Measurements from ENCODE around the gene SERPINE2. TPM values are rescaled to one million over a fixed set of nuclear protein-coding genes. Genes with fewer than 3 reads are reported as not detected.
A peak's percentile ranks its signal among the peaks of the same experiment; 100 is the strongest.

Gene SERPINE2
- total RNA-seq, 2 donors from 2014 or later: 14.9 to 52.8 TPM

- peak; percentile 62 to 74 for ATAC-seq
- peak; percentile 60 for DNase-seq
- intact Hi-C loops (cut with DNase I): loop anchor here (1.0 to 10.0 kb wide), 4 partner anchors 291 to 784 kb away; no protein-coding TSS in a partner anchor
Measured at GRCh38 chr2:223993634-223994232, 45.4 kb downstream of the SERPINE2 start.

- DNase-seq (no peak), ATAC-seq (no peak)
- intact Hi-C loops (cut with DNase I): loop anchor here (5.0 to 10.0 kb wide), 3 partner anchors 296 to 786 kb away; no protein-coding TSS in a partner anchor
Measured at GRCh38 chr2:223991611-223992010, 47.5 kb downstream of the SERPINE2 start.

GRCh38 chr2:223989856-223990232, 49.2 kb downstream of the SERPINE2 start:
- intact Hi-C loops (cut with DNase I): loop anchor here (5.0 to 10.0 kb wide), 3 partner anchors 297 to 787 kb away; no protein-coding TSS in a partner anchor
- DNase-seq: no peak
- peak in 1 of 2 donors; percentile 50 for ATAC-seq

DNA sequence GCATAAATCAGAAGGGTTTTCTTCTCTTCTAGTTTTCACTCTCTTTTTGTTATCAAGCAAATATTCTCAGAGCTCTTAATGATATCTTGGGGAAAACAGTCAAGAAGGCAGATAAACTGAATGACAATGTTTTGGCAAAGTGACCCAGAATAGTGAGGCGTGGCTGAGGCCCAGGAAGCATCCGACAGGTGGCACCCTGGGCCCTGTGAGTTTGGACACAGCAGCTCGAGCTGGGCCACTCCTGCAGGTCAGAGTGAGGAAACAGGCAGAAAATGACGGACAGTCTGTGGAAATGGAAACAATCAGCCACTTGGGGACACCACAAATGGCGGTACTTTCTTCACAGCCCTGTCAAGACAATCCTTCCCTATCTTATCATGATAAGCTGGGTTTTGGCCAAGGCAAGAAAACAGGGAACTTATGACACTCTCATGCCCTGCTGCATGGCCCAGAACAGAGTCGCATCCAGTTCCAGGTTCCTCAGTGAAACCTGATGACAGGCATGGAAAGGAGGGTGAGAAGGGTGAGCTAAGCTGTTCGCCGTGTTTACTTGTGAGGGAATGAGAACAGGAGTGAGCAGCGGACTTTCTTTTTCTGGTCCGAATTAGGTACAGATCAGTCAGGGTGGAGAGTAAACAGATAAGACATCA, 49.8 kb downstream of the SERPINE2 start:
- ATAC-seq (peak in 1 of 2 donors; percentile 21), DNase-seq (no peak)
- intact Hi-C loops (cut with DNase I): no loop called here

GRCh38 chr2:223981241-223981640, 57.8 kb downstream of the SERPINE2 start:
- no peak for ATAC-seq
- intact Hi-C loops (cut with DNase I): no loop called here
- DNase-seq: no peak

GRCh38 chr2:223980803-223981202, 58.3 kb downstream of the SERPINE2 start:
- intact Hi-C loops (cut with DNase I): no loop called here
- no peak for DNase-seq
- no peak for ATAC-seq

- intact Hi-C loops (cut with DNase I): no loop called here
- ATAC-seq: no peak
- DNase-seq: no peak
Measured at GRCh38 chr2:223980397-223980735, 58.7 kb downstream of the SERPINE2 start.

- DNase-seq: no peak
- no peak for ATAC-seq
- intact Hi-C loops (cut with DNase I): no loop called here
Measured at GRCh38 chr2:223979730-223980396, 59.2 kb downstream of the SERPINE2 start.

- ATAC-seq (no peak), DNase-seq (no peak)
- intact Hi-C loops (cut with DNase I): no loop called here
Measured at GRCh38 chr2:223978451-223978850, 60.6 kb downstream of the SERPINE2 start.

- DNase-seq (no peak), ATAC-seq (no peak)
- intact Hi-C loops (cut with DNase I): no loop called here
Measured at GRCh38 chr2:223976635-223977226, 62.4 kb downstream of the SERPINE2 start.

- intact Hi-C loops (cut with DNase I): loop anchor here in 1 of 2 donors (5.0 kb wide), 1 partner anchor 314 kb away; no protein-coding TSS in a partner anchor
- ATAC-seq (no peak), DNase-seq (no peak)
Measured at GRCh38 chr2:223973606-223974005, 65.5 kb downstream of the SERPINE2 start.

GRCh38 chr2:223972656-223973102, 66.4 kb downstream of the SERPINE2 start:
- intact Hi-C loops (cut with DNase I): loop anchor here in 1 of 2 donors (5.0 kb wide), 1 partner anchor 315 kb away; no protein-coding TSS in a partner anchor
- DNase-seq: no peak

GRCh38 chr2:223971731-223972130, 67.4 kb downstream of the SERPINE2 start:
- intact Hi-C loops (cut with DNase I): loop anchor here (2.0 to 5.0 kb wide), 2 partner anchors 313 to 316 kb away; no protein-coding TSS in a partner anchor
- ATAC-seq: no peak
- DNase-seq: no peak

More at GRCh38 chr2:223972656-223973102, 66.4 kb downstream of the SERPINE2 start:
- no peak for ATAC-seq

GRCh38 chr2:223970343-223971128, 68.5 kb downstream of the SERPINE2 start:
- ATAC-seq (peak in 1 of 2 donors; percentile 58), DNase-seq (no peak)
- intact Hi-C loops (cut with DNase I): loop anchor here (2.0 to 5.0 kb wide), 2 partner anchors 314 to 317 kb away; no protein-coding TSS in a partner anchor

DNA sequence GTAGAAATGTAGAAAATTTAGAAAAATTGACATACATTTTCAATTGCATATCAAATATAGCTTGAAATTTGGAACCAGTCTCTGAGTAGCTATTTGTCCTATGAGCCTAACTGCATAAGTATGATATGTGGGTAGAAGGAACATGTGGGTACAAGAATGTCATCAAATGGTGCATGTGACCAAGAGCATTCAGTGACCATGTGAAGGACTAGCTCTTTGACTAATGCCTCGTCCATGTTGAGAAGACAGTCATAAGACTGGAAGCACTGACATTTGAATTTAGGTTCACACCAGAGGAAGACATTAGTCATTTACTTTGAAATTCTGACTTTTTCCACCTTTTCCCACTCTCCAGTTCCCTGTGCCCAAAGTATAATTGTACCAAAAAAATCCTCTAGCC, 69.2 kb downstream of the SERPINE2 start:
- ATAC-seq (no peak), DNase-seq (no peak)
- intact Hi-C loops (cut with DNase I): loop anchor here (2.0 to 5.0 kb wide), 2 partner anchors 315 to 317 kb away; no protein-coding TSS in a partner anchor

DNA sequence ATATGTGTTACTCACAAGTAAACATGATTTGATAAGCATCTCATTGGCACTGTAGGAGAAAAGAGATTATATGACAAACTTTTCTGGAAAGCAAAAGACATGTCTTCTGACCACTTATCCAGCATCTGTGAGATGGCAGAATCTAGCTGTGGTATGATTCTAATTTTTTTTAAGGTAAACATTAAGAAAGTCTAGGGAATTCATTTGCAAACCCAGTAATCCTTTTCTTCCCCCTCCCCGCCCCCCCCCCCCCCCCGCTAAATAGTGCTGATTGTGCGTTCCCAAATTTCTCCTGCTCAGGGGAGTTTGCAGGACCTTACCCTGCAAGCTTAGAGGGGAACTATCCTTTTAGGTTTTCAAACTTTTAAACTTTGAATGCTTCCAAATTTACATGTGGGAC, 69.8 kb downstream of the SERPINE2 start:
- intact Hi-C loops (cut with DNase I): no loop called here
- no peak for DNase-seq
- no peak for ATAC-seq

GRCh38 chr2:223967981-223968380, 71.1 kb downstream of the SERPINE2 start:
- no peak for DNase-seq
- intact Hi-C loops (cut with DNase I): no loop called here
- no peak for ATAC-seq

- no peak for DNase-seq
- intact Hi-C loops (cut with DNase I): no loop called here
- peak in 1 of 2 donors; percentile 43 for ATAC-seq
Measured at GRCh38 chr2:223959688-223960087, 79.4 kb downstream of the SERPINE2 start.
